HG03066 (cell line): ENCODE results near the gene NALF2.
A peak's percentile ranks its signal among the peaks of the same experiment; 100 is the strongest.

ENCODE experiments used
- ATAC-seq: cut with Tn5 transposase; IDR thresholded peaks from one replicate; pipeline ENCODE4 v1.9.1; 2021; ENCODE audit warnings: low read depth; ENCODE audit not compliant: unreplicated experiment

Gene NALF2

DNA sequence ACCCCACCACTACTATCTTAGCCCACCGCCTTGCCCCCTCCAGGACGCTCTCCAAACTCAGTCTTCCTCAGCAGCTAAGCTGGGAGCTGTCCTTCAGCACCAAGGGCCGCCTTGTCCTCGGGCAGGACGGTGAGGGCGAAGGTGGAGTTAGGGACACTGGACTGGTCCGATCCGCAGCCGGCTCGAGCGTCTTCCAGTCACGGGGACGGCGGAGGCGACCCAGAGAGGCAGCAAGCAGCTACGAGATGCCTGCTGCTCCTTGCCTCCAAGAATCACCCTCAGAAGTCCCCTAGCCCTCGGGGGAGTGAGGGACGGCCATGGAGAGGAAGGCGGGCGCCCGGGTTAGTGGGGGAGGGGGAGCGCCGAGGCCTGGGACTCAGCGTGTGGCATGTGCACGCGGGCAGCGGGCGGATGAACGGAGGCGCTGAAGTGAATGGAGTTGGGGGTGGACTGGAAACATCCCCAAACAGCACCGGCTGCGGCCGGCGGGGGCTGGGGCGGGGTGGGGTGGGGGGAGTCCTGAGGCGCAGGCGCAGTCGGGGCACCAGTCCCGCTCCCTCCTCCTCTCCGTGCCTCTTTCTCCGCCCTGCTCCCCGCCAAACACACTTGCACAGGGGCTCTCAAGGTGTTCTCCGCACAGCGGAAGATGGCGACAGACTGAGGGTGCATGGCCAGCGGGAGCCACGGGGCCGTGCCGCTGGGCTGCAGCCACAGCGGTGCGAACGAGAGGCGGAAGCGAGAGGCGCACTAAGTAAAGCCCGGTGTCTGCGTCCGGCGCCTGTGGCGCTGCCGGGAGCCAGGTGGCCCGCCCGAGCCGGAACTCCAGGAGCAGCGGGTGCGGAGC is at the start of gene NALF2:
Gene NALF2 (plus strand): TSS at position 545 of the 844 bp plus-strand sequence. CDS start 957 bp downstream, outside the sequence.
- ATAC-seq, result peak; percentile 50

DNA sequence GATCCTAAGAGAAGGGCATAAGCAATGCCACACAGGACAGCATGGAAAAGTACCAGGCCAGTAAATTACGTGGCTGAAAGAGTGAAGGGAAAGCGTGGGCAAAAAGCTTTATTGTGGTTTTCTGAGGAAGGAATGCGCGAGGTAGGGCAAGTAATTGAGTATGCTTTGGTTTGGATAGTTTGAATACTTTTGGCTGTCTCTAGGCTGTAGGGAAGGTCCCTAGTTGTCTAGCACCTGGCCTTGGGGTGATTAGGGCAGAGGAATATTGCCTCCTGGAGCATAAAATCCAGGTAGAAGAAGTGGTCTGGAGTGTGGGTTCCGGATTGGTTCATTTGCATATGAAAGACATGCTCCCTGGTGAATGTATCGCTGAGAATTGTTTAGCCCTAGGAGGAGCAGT is 46.4 kb upstream of the NALF2 start:
- ATAC-seq, result no peak

DNA sequence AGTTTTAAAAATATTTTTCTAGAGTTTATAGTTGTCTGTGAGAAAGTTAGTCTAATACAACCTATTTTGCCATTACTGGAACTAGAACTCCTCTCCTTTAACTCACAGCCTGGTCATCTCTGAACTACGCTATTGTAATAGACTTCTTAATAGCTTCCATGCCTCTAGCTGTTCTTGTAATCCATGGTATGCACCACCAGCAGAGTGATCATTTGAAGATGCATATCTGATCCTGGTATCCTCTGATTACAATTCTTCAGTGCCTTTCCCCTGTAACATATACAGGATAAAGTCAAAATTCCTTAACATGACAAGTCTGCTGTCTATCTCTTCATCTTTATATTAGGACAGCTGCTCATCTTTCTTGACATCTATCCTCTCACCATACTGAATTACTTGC is 37.6 kb upstream of the NALF2 start:
- ATAC-seq, result no peak

DNA sequence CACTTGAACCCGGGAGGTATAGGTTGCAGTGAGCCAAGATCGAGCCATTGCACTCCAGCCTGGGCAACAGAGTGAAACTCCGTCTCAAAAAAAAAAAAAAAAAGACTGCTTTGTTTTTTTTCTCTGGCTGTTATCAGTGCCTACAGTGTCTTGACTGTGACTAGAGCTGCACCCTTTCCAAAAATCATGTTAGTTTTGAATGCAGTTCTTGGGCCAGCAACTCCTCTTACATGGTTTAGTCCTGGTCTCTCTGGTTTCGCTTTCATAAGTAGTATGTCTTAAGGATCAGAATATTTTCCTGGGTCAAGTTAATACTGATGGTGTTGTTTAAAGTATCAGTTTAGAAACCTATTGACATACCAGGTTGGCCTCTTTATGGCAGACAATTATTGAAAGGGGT is 34.2 kb upstream of the NALF2 start:
- no peak for ATAC-seq

DNA sequence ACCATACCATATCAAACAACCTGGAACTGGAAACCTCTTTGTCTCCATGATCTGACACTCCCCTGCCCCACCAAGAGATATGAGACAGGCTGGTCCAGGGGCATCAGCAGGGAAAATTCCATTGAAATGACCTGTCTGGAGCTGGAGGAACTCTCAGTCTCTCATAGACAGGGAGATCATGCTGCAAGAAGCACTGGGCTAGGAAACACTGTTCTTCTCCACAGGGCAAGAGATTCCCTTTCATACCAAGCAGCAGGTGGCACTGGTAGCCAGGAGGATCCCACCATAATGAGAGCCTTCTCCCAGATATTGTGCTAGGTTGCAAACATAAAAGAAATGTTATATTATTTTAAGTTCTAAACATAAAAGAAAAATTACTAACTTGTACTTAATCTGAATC is 14.5 kb upstream of the NALF2 start:
- ATAC-seq, result no peak

DNA sequence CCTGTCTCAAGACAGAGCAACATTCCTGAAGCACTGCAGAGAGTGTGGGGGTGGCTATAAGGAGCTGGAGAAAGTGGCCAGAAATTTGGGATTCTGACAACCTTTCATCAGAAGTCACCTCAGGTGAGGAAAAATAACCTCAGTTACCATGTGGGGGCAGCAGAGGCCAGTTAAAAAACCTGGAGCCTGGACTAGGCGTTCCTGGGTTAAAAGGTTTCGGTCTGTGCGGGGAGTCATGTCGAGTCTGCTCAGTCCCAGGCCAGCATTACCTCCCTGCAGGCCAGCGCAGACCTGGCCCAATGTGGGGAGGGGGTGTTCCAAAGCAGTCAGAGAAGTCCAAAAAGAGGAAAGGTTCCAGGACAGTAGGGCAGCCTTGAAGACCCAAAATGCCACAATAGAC is 10.9 kb upstream of the NALF2 start:
- ATAC-seq, result no peak

DNA sequence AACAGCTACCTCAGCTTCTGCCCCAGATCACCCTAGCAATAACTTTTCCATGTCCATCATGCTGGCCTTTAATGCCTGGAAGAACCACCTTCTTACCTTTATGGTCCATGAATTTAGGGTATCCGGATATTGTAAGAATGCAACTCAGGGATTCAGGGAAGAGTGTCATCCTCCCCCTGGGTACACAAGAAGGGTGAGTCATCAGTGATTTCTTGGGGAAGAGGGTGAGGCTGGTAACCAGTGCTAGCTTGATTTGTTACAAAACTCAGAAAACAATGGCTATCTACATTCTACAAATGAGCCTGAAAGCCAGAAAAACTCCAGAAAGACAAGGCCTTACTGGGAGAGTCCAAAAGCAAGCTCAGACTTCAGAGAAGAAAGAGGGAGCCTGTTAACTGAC is 10.4 kb upstream of the NALF2 start:
- ATAC-seq, result no peak

DNA sequence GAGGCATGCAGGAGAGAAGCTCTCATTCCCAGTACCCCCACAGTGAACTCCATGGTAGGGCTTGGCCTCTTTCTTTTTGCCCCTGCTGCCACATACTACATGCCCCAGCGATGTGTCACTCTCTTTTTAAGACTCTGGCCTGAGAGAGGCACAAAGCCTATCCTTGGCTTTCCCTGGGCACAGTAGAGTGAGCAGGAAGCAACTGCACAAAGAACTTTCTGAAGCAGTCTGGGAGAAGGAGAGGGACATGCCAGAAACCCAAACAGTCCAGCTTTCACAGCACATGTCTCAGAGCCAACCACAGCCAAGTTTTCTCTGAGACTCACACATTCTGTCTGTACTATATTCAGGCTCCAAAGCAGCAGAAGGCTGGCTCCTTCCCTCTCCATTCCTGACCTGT is 7.9 kb upstream of the NALF2 start:
- ATAC-seq, result no peak

DNA sequence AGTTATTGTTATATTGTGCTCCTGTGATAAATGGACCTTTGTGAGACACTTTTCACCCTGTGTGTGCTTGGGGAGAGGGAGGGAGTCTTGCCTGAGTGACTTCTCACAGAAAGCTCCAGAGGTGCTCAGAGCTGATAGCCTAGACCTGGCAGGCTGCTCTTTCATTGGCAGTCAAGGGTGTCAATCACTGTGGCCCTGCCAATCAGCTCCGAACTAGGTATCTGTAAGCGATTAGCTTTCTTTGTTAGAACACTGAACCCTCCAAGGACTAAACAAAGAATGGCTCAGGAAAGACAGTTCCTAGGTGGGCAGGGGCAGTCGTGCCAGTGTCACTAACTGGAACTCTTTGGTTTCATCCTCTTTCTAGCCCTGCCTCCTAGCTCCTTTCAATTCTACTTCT is 2.7 kb upstream of the NALF2 start:
- ATAC-seq, result no peak

DNA sequence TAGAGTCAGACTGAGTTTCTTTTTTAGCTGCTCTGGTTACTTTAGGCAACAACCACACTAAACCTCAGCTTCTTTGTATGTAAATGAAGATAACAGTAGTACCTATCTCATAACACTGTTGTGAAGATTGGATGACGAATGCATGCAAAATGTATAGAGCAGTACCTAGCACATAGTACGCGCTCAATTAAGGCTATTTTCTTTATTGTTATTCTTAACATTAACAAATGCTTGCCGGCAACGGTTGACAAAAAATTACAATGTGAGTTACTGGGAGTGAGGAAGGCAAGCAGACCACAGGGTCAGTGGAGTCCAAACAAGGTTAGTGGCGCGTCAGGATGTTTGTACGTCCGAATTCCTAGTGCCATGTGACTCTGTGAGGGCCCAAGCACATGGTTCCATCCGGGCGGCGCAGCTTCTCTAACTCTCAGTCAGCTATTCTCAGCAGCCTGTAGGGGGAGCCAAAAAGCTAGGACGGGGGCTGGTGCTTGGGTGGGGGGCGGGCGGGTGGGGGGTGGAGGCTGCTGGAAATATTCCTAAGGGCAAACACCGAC is 821 bp upstream of the NALF2 start:
- ATAC-seq, result no peak

DNA sequence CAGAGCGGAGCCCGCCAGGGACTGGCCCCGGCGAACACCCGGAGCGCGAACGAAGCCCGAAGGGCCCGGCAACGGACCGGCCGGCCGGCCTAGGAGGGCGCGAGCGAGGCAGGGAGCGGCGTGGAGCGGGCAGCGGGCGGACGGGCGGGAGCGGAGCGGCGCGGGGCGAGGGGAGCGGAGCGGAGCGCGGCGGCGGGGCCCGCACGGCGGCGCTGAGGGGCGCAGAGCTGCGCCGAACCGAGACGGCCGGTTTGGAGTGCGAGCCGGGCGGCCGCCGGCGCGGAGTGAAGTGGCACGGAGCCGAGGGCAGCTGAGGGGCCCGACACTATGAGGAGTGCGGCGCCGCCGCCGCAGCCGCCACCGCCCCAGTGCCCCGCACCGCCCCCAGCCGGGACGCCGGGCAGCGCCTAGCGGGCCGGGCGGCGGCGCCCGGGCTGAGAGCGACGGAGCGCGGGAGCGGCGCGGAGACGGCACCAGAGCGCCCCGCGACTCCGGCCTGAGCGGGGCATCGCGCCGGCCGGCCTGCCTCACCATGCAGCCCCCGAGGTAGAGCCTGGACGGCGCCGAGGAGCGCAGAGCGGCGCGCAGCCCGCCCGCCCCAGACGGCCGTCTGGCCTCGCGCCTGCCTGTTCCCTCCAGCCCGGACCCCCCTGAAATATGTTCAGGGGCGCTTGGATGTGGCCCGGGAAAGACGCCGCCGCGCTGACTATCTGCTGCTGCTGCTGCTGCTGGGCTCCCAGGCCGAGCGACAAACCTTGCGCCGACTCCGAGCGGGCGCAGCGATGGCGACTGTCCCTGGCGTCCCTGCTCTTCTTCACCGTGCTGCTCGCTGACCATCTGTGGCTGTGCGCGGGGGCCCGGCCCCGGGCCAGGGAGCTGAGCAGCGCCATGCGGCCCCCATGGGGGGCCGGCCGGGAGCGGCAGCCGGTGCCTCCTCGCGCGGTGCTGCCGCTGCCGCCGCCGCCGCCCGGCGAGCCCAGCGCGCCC is 793 bp downstream of the NALF2 start:
- ATAC-seq, result no peak

DNA sequence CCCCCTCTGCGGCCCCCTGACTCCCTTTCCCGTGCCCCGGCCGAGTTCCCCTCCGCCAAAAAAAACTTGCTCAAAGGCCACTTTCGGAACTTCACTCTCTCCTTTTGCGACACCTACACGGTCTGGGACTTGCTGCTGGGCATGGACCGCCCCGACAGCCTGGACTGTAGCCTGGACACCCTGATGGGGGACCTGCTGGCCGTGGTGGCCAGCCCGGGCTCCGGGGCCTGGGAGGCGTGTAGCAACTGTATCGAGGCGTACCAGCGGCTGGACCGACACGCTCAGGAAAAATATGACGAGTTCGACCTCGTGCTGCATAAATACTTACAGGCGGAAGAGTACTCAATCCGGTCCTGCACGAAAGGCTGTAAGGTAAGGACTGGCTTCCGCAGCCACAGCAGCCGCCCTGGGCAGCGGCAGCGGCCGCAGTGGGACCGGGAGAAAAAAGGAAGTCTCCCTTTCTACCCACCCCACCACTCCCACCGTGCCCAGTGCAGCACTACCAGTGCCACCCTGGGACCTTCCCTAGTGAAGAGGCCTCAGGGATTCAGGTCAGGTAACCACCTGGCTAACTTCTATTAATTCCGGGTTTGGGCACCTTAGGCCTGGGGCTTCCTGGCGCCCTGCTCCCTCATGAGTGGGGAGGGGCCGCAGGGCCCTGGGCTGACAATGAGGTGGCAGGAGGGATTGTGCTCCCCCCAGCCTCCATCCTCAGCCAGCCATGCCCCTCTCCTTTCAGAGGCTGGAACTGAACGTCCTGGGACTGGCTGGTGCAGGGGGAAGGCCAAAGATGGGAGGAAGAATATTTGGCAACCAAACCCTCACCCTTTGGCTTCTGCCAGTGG is 1.9 kb downstream of the NALF2 start:
- ATAC-seq, result no peak

DNA sequence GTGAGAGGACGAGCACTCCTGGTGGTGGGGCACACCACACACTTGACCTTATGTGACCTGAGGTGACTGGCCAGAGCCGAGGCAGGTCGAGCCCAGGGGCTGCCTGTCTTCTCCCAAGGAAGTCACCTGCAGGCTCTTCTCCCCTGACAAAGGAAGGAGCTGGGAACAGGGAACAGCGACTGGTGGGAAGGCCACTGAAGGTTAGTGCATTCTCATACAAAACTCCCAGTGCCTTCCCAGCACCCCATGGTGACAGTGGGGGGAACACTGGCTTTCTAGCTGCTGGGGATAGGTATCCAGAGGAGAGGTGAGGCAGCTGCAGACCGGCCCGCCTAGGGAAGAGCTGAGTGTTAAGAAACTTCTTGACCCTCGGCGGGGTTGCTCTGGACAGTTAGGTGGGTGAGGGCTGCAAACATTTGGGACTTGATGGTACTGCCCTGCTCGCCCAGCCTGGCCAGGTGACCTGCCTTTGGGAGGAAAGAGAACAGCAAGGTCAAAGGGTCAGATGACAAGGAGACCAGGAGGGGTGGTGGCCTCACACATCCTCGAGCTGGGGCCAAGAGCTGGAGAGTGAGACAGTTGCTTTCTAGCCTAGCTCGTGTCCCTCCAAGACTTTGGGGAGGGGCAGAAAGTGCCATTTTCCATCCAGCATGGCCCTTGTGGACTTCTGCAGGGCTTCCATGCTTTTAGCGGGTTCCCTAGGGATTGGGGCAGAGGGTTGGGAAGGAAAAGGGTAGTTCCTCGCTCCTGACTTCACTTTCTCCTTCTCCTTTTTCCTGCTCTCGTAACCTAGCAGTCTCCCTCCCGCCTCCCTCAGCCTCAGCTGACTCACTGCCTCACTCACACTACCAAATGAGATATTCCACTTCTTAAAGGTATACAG is 2.7 kb downstream of the NALF2 start:
- ATAC-seq, result no peak

DNA sequence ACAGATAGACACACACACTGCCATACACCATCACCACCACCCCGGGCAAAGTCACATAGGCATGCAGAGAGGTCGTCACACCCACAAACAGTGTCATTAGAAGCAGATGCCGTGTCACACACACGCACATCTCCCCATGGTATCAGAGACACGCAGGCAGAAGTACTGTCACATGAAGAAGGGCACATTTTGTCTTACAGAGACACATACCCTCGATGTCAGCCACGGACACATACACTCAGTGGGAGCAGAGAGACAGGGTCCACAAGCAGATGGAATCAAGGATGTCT is 3.3 kb downstream of the NALF2 start:
- no peak for ATAC-seq

DNA sequence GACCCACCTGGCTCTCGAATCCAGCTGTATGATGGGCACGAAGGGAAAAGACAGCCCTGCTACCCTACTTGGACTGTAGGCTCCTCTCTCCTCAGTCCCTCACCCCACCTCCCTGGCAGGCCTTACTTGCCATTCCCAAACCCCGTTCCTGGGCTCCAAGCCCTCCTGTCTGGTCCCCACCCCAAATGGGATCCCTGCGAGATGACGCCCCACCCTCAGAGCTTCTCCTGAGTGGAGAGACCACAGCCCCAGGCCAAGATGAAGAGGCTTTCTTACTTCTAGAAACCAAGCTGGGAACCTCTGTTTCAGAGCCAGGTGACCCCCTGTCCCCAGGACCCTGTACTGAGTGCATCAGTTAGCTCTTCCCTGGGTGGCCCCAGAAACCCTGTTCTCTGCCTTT is 4.5 kb downstream of the NALF2 start:
- ATAC-seq, result no peak

DNA sequence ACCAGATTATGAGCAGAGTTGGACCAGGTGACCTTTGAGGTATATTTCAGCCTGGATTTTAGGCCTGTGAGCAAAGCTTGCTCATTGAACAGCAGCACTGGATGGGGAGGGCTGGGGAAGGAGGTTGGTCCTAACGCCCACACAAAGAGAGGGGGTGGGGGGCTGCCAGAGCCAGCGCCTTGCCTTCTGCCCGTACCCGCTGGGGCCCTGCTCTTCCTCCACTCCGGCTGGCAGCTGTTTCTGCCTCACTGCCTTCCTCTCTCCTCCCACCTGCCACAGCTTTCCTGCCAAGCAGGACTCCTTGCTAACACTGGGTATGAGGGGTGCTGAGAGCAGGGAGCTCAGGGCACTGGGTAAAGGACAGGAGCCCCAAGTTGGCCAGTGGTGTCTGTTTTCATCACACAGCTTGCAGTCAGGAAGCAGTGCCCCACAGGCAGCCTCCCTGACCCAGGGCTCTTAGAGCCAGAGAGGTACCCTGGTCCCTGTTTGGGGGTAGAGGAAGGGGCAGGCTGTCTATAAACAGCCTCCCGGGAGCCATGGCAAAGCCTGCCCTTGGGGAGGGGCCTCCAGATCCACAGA is 6.1 kb downstream of the NALF2 start:
- ATAC-seq, result no peak

DNA sequence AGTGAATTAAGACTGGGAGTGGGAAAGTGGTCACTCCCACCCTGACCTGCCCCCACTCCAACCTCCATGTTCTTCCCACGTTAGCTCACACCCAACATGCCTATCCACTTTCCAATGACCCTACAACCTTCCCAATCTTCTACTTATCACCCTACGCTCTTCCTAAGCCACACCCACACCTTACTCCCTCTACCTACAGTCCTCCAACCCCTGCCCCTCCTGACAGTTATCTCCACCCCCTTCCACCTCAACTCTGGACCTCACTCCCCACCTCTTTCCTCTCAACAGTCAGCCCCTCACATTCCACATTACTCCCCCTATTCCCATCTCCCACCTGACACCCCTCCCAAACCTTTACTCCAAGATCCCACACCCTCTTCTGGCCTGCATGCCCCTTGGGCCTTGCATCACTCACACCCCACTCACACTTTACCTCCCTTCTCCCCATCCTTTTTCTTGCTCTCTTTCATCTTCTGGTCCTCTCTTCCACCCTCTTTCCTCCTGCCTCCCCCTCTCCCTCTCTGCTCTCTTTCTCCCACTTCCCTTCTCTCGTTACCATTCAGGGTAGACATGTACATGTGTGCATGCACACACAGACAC is 6.9 kb downstream of the NALF2 start:
- no peak for ATAC-seq

DNA sequence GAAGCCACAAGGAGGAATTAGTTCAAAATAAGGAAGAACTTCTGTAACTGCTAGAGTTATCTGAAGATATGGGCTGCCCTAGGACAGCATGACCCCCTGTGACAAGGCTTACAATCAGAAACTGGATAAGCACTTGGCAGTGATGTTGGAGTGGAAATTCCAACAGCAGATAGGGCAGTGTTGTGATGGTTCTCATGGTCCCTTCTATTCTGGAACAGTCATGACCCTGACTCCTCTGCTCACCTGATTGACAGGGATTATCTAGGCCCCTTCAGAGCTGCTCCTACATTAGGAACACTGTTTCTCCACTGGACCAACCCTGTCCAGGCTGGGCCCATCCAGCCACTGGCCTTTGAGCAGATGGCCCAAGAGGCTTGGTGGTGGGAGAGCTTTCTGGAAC is 17.9 kb downstream of the NALF2 start:
- no peak for ATAC-seq

DNA sequence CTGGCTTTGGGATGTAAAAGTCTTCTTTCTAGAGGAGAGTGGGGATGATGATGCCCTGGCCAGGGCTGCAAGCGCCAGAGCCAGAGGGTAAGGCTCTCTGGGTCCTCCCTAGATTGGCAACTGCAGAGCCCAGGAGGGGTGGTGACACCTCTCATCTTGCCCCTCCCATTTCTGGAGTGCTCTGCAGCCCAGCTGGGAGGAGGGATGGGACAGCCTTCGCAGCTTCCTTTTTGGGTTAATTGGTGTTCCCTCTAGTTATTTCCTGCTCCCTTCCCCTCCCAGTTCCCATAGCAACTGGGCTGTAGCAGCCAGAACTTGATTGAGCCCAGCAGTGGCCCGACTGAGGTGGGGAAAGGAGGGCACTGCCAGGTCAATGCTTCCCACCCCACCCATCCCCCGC is 19.2 kb downstream of the NALF2 start:
- ATAC-seq, result no peak
